ENCODE results near the gene AKNA.

The AKNA gene

GRCh38 chr9:114299286-114300152 lies 88.3 kb downstream of the AKNA start:
- Histone ChIP-seq H3K4me1 (ENCODE audit: control insufficient read depth, insufficient read depth, low read length, unreplicated experiment) (no peaks in the 10 kb centered on the region), H3K36me3 (ENCODE audit: insufficient read depth, low read length) (peaks cover 21% of the 10 kb centered on the region), H3K27ac (ENCODE audit: low read depth, low read length) (no peak overlapping the region), H3K79me2 (ENCODE audit: control insufficient read depth, insufficient read depth, low read length, unreplicated experiment) (no peaks in the 10 kb centered on the region), H2AFZ (ENCODE audit: low read length, unreplicated experiment) (no peak overlapping the region), H3K4me3 (ENCODE audit: low read depth, low read length) (no peak overlapping the region), H3K27me3 (ENCODE audit: insufficient read depth, low read length) (no peaks in the 10 kb centered on the region)

DNA sequence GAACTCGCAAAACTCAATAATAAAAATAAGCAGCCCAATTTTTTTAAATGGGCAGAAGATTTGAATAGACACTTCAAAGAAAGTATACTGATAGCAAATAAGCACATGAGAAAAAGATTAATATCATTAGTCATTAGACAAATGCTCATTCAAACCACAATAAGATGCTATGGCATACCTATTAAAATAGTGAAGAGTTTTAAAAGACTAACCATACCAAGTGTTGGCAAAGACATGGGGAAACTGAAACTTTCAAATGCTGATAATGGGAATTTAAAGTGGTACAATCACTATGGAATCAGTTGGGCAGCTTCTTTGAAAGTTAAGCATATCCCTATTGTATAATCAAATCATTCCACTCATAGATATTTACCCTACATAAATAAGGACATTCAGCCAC lies 91.4 kb downstream of the AKNA start:
- Histone ChIP-seq H2AFZ (ENCODE audit: low read length, unreplicated experiment) (no peak overlapping the region), H3K27ac (ENCODE audit: low read depth, low read length) (no peak overlapping the region), H3K79me2 (ENCODE audit: control insufficient read depth, insufficient read depth, low read length, unreplicated experiment) (no peaks in the 10 kb centered on the region), H3K27me3 (ENCODE audit: insufficient read depth, low read length) (no peaks in the 10 kb centered on the region), H3K4me3 (ENCODE audit: low read depth, low read length) (no peak overlapping the region), H3K4me1 (ENCODE audit: control insufficient read depth, insufficient read depth, low read length, unreplicated experiment) (no peaks in the 10 kb centered on the region), H3K36me3 (ENCODE audit: insufficient read depth, low read length) (peaks cover 26% of the 10 kb centered on the region)

- Histone ChIP-seq H3K4me1 (ENCODE audit: control insufficient read depth, insufficient read depth, low read length, unreplicated experiment) (no peaks in the 10 kb centered on the region), H2AFZ (ENCODE audit: low read length, unreplicated experiment) (no peak overlapping the region), H3K4me3 (ENCODE audit: low read depth, low read length) (no peak overlapping the region), H3K27me3 (ENCODE audit: insufficient read depth, low read length) (no peaks in the 10 kb centered on the region), H3K79me2 (ENCODE audit: control insufficient read depth, insufficient read depth, low read length, unreplicated experiment) (no peaks in the 10 kb centered on the region), H3K36me3 (ENCODE audit: insufficient read depth, low read length) (peaks cover 26% of the 10 kb centered on the region), H3K27ac (ENCODE audit: low read depth, low read length) (no peak overlapping the region)
Measured at GRCh38 chr9:114294664-114295063, 93.1 kb downstream of the AKNA start.

DNA sequence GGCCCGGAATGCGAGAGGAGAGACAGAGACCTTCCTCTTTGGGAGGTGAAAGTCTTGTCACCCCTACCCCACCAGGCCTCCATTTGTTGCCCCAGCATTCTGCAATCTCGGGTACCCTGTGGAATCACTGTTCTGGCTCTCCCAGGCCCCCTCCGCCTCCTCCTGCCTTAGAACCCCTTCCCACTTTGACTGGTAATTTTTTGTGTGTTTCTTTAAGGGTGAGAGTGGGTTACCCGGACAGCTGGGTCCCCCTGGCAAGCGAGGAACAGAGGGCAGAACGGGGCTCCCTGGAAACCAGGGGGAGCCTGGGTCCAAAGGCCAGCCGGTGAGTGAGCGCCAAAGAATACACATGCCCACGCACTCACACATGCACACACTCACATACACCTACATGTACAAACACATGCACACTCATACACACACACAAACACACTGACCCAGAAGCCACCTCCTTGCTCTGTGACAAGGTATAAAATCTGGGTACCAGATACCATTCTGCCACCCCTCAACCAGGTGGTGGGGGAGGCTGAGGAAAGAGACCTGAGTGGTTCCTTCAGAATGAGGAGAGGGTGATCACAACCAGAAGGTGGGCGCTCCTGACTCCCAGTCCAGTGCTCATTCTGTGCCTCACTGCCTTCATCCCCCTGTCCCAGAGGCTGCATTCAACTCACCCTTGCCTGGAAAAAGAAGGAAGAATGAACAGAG lies 95.7 kb downstream of the AKNA start:
- H3K4me1 ChIP-seq (ENCODE audit: control insufficient read depth, insufficient read depth, low read length, unreplicated experiment), result no peaks in the 10 kb centered on the region
- H3K36me3 ChIP-seq (ENCODE audit: insufficient read depth, low read length), result peaks cover 26% of the 10 kb centered on the region
- H3K27me3 ChIP-seq (ENCODE audit: insufficient read depth, low read length), result no peaks in the 10 kb centered on the region
- no peak overlapping the region for H2AFZ ChIP-seq (ENCODE audit: low read length, unreplicated experiment)
- no peak overlapping the region for H3K27ac ChIP-seq (ENCODE audit: low read depth, low read length)
- no peaks in the 10 kb centered on the region for H3K79me2 ChIP-seq (ENCODE audit: control insufficient read depth, insufficient read depth, low read length, unreplicated experiment)
- H3K4me3 ChIP-seq (ENCODE audit: low read depth, low read length), result no peak overlapping the region

- peaks cover 2% of the 10 kb centered on the region for H3K4me1 ChIP-seq (ENCODE audit: control insufficient read depth, insufficient read depth, low read length, unreplicated experiment)
- H3K4me3 ChIP-seq (ENCODE audit: low read depth, low read length), result no peak overlapping the region
- no peaks in the 10 kb centered on the region for H3K27me3 ChIP-seq (ENCODE audit: insufficient read depth, low read length)
- H3K27ac ChIP-seq (ENCODE audit: low read depth, low read length), result no peak overlapping the region
- H3K36me3 ChIP-seq (ENCODE audit: insufficient read depth, low read length), result peaks cover 19% of the 10 kb centered on the region
- no peak overlapping the region for H2AFZ ChIP-seq (ENCODE audit: low read length, unreplicated experiment)
- H3K79me2 ChIP-seq (ENCODE audit: control insufficient read depth, insufficient read depth, low read length, unreplicated experiment), result no peaks in the 10 kb centered on the region
Measured at GRCh38 chr9:114291064-114291474, 96.7 kb downstream of the AKNA start.

- H3K4me3 ChIP-seq (ENCODE audit: low read depth, low read length), result no peak overlapping the region
- H3K4me1 ChIP-seq (ENCODE audit: control insufficient read depth, insufficient read depth, low read length, unreplicated experiment), result peaks cover 7% of the 10 kb centered on the region
- no peaks in the 10 kb centered on the region for H3K27me3 ChIP-seq (ENCODE audit: insufficient read depth, low read length)
- H3K36me3 ChIP-seq (ENCODE audit: insufficient read depth, low read length), result peaks cover 14% of the 10 kb centered on the region
- no peaks in the 10 kb centered on the region for H3K79me2 ChIP-seq (ENCODE audit: control insufficient read depth, insufficient read depth, low read length, unreplicated experiment)
- no peak overlapping the region for H2AFZ ChIP-seq (ENCODE audit: low read length, unreplicated experiment)
- H3K27ac ChIP-seq (ENCODE audit: low read depth, low read length), result no peak overlapping the region
Measured at GRCh38 chr9:114290561-114290986, 97.2 kb downstream of the AKNA start.

- peaks cover 7% of the 10 kb centered on the region for H3K36me3 ChIP-seq (ENCODE audit: insufficient read depth, low read length)
- H3K27me3 ChIP-seq (ENCODE audit: insufficient read depth, low read length), result no peaks in the 10 kb centered on the region
- no peak overlapping the region for H3K27ac ChIP-seq (ENCODE audit: low read depth, low read length)
- H2AFZ ChIP-seq (ENCODE audit: low read length, unreplicated experiment), result no peak overlapping the region
- peaks cover 12% of the 10 kb centered on the region for H3K4me1 ChIP-seq (ENCODE audit: control insufficient read depth, insufficient read depth, low read length, unreplicated experiment)
- no peaks in the 10 kb centered on the region for H3K79me2 ChIP-seq (ENCODE audit: control insufficient read depth, insufficient read depth, low read length, unreplicated experiment)
- H3K4me3 ChIP-seq (ENCODE audit: low read depth, low read length), result no peak overlapping the region
Measured at GRCh38 chr9:114289571-114290481, 98.0 kb downstream of the AKNA start.

DNA sequence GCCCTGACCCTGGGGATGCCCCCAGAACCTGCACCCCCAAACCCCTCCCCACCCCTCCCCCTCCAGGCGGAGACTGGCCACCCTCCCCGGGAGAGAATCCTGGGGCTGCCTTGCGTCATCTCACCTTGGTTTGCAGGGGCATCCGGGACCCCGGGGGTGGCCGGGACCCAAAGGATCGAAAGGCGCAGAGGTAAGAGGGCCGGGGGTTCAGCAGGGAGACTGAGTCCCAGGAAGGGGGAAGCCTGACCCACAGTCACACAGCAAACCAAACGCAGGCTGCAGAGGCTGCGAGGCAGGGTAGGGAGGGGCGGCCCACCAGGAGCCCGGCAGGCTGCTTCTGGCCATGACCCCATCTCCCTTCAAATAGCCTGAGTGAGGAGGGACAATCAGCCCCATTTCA lies 98.7 kb downstream of the AKNA start:
- Histone ChIP-seq H2AFZ (ENCODE audit: low read length, unreplicated experiment) (no peak overlapping the region), H3K4me3 (ENCODE audit: low read depth, low read length) (no peak overlapping the region), H3K4me1 (ENCODE audit: control insufficient read depth, insufficient read depth, low read length, unreplicated experiment) (peaks cover 12% of the 10 kb centered on the region), H3K79me2 (ENCODE audit: control insufficient read depth, insufficient read depth, low read length, unreplicated experiment) (no peaks in the 10 kb centered on the region), H3K27ac (ENCODE audit: low read depth, low read length) (no peak overlapping the region), H3K36me3 (ENCODE audit: insufficient read depth, low read length) (0 out of 2 replicates have a peak, but pooled peaks cover under 1% of the 10 kb centered on the region), H3K27me3 (ENCODE audit: insufficient read depth, low read length) (no peaks in the 10 kb centered on the region)

DNA sequence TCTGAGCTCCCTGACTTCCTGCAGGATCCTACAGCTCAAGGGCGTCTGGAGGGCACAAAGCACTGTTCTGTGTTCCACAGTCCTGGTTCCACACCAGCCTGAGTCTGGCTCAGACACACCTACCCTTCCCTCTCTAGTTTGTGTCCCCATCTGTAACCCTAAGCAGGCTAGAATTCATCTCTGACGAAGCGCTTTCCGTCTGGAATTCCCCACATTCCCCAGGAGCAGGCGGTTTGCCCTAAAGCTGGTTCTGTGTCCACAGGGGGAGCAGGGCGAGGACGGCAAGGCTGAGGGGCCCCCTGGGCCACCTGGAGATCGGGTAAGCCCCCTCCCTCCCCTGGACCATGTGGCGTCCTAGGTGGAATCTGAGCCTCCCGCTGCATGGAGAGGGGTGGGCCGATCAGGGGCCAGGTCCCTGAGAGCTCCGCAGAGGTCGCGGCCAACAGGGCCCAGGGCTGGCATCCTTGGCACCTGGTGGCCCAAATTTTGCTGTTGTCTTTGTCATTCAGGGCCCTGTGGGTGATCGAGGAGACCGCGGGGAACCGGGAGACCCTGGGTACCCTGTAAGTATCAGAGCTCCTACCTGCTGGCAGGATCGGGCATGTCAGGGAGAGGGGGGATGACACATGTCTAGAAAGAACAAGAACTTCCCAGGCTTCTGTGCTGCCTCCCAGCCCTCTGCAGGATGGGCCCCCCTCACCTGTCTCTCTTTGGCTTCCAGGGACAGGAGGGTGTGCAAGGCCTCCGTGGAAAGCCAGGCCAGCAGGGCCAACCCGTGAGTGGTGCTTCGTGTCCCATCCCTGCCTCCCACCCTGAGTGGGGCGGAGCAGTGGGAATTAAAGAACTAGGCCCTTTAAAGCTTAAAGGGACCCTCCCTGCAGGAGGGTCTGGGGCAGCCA lies 99.3 kb downstream of the AKNA start:
- H3K79me2 ChIP-seq (ENCODE audit: control insufficient read depth, insufficient read depth, low read length, unreplicated experiment), result no peaks in the 10 kb centered on the region
- H3K4me3 ChIP-seq (ENCODE audit: low read depth, low read length), result no peak overlapping the region
- H3K4me1 ChIP-seq (ENCODE audit: control insufficient read depth, insufficient read depth, low read length, unreplicated experiment), result peaks cover 12% of the 10 kb centered on the region
- H3K36me3 ChIP-seq (ENCODE audit: insufficient read depth, low read length), result no peaks in the 10 kb centered on the region
- no peaks in the 10 kb centered on the region for H3K27me3 ChIP-seq (ENCODE audit: insufficient read depth, low read length)
- H3K27ac ChIP-seq (ENCODE audit: low read depth, low read length), result no peak overlapping the region
- no peak overlapping the region for H2AFZ ChIP-seq (ENCODE audit: low read length, unreplicated experiment)

All from ACC112 (cell line).